Measurements from ENCODE around the gene ZNF425.
"Not testable (repeated sequence)": the region's sequence is repeated elsewhere in the genome, so short reads cannot be mapped to it uniquely, and the experiment has no call there.

The ZNF425 gene

GRCh38 chr7:149147072-149147751, 21.1 kb upstream of the ZNF425 start, which contains the start of gene ZNF398:
ZNF398 (plus strand) TSS chr7:149147453; CDS start chr7:149147743, 290 bp downstream.
- peak; percentile 79 for DNase-seq (ENCODE audit: low read depth)
- TF ChIP-seq, protein P1, sequence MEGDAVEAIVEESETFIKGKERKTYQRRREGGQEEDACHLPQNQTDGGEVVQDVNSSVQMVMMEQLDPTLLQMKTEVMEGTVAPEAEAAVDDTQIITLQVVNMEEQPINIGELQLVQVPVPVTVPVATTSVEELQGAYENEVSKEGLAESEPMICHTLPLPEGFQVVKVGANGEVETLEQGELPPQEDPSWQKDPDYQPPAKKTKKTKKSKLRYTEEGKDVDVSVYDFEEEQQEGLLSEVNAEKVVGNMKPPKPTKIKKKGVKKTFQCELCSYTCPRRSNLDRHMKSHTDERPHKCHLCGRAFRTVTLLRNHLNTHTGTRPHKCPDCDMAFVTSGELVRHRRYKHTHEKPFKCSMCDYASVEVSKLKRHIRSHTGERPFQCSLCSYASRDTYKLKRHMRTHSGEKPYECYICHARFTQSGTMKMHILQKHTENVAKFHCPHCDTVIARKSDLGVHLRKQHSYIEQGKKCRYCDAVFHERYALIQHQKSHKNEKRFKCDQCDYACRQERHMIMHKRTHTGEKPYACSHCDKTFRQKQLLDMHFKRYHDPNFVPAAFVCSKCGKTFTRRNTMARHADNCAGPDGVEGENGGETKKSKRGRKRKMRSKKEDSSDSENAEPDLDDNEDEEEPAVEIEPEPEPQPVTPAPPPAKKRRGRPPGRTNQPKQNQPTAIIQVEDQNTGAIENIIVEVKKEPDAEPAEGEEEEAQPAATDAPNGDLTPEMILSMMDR (conservative IDR thresholded peaks at IDR 0.05; ENCODE audit: low read length) = peak; percentile 24; the same call in 1 of the 2 replicates

DNA sequence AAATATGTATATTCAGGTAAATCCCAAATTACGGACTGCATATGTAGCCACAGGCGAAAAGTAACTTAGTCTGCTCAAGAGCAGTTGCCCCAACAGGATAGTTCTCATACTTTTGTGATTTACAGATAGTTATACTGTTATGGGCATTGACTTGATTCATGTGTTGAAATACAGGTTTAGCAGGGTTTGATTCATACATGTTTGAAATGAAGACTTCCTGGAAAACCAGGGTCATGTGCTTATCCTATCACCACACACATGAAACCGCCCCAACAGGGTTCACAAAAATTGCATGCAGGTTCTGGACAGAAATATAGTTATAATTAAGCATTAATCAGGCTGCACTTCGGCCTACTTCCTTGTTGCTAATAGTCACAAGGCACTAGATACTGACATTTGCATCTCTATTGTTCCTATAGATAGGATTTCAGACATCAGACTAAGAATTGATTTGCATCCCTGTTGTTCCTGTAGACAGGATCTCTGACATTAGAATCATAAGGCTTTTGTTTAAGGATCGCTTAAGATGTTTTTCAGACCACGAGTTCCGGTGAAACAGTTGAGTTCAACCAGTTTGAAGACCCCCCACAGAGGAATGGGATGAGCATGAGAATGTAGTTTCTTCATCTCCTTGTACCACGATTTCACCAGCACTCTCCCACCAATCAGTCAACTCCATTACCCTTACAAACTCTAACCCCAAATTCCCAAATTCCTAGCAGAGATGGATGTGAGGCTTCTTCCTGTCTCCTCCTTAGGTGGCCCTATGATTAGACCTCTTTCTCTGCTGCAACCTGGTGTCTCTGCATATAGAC, 19.1 kb upstream of the ZNF425 start:
- no peak overlapping the region for H3K4me3 ChIP-seq (ENCODE audit: low read length)
- DNase-seq (ENCODE audit: low read depth) = no peak
- TF ChIP-seq, protein P1 (conservative IDR thresholded peaks at IDR 0.05; ENCODE audit: low read length) = no peak

More at GRCh38 chr7:149147072-149147751, 21.1 kb upstream of the ZNF425 start, which contains the start of gene ZNF398:
- peak within 1 kb of the TSS; percentile 81 for H3K4me3 ChIP-seq (ENCODE audit: low read length)

DNA sequence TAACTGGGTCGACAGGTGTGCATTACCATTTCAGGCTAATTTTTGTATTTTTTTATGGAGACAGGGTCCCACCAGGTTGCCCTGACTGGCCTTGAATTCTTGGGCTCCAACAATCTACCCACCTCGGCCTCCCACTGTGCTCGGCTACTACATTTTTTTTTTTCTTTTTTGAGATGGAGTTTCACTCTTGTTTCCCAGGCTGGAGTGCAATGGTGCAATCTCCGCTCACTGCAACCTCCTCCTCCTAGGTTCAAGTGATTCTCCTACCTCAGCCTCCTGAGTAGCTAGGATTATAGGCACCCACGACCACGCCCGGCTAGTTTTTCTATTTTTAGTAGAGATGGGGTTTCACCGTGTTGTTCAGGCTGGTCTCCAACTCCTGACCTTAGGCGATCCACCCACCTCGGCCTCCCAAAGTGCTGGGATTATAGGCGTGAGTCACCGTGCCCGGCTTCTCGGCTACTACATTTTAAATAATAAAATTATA, 18.4 kb upstream of the ZNF425 start:
- H3K4me3 ChIP-seq (ENCODE audit: low read length); DNase-seq (ENCODE audit: low read depth): not testable (repeated sequence)

DNA sequence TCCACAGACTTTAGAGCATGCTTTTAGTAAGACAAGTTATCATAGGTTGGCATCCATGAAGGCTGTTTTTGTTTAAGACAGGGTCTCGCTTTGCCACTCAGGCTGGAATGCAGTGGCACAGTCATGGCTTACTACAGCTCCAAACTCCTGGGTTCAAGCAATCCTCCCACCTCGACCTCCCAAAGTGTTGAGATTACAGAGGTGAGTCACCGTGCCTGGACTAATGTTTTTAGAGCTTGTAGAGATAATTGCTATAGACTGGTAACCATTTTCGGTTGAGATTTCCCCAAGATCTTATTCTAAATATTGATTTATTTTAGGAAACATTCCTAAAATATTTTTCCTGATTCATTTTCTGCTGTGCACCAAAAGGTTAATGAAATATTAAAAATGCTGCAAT, 15.8 kb upstream of the ZNF425 start:
- no peak for DNase-seq (ENCODE audit: low read depth)
- TF ChIP-seq, protein P1 (conservative IDR thresholded peaks at IDR 0.05; ENCODE audit: low read length) = no peak
- H3K4me3 ChIP-seq (ENCODE audit: low read length) = no peak overlapping the region

DNA sequence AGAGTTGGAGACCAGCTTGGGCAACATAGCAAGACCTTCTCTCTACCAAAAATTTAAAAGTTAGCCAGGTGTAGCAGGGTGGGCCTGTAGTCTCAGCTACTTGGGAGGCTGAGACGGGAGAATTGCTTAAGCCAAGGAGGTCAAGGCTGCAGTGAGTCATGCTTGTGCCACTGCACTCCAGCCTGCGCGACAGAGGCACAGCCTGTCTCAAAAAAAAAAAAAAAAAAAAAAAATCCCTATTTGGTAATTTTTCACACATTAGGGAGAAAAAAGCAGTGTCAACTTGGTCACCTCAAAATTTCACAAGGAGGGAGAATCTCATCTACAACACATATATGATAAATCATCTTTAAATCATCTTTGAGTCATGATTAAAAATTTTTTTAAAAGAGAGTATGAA, 14.7 kb upstream of the ZNF425 start:
- DNase-seq (ENCODE audit: low read depth) = no peak
- H3K4me3 ChIP-seq (ENCODE audit: low read length) = no peak overlapping the region
- TF ChIP-seq, protein P1 (conservative IDR thresholded peaks at IDR 0.05; ENCODE audit: low read length) = no peak

DNA sequence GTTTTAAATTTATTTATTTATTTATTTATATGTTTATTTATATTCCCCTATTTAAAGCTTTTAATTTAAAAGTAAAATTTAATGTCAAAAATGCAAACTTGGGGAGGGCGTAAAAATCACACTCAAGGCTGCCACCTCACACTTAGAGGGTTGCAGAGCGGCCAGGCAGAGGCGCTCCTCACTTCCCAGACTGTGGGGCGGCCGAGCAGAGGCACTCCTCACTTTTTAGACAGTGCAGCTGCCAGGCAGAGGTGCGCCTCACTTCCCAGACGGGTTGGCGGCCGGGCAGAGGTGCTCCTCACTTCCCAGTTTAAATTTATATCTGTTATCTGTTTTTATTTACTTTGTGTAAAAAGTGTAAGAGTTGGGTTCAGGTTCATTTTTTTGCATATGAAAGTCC, 10.0 kb upstream of the ZNF425 start:
- DNase-seq (ENCODE audit: low read depth) = no peak
- no peak overlapping the region for H3K4me3 ChIP-seq (ENCODE audit: low read length)
- TF ChIP-seq, protein P1 (conservative IDR thresholded peaks at IDR 0.05; ENCODE audit: low read length) = no peak

DNA sequence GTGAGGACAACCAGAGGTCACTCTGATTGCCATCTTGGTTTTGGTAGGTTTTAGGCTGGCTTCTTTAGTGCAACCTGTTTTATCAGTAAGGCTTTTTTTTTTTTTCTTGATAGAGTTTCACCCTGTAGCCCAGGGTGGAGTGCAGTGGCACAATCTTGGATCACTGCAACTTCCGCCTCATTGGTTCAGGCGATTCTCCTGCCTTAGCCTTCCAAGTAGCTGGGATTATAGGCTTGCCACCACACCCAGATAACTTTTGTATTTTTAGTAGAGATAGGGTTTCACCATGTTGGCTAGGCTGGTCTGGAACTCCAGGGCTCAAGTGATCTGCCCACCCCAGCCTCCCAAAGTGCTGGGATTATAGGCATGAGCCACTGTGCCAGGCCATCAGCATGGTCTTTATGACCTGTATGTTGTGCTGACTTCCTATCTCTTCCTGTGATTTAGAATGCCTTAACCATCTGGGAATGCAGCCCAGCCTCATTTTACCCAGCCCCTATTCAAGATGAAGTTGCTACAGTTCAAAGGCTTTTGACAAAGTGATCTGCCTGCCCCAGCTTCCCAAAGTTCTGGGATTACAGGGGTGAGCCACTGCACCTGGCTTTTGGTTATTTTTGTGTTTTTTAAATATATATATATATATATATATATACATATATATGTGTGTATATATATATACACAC, 7.0 kb upstream of the ZNF425 start:
- no peak overlapping the region for H3K4me3 ChIP-seq (ENCODE audit: low read length)
- TF ChIP-seq, protein P1 (conservative IDR thresholded peaks at IDR 0.05; ENCODE audit: low read length) = no peak
- no peak for DNase-seq (ENCODE audit: low read depth)

All from AG10803 (cell line).